ENCODE measurements around the gene TVP23A. TPM values are rescaled to one million over a fixed set of nuclear protein-coding genes. Genes with fewer than 3 reads are reported as not detected.

Gene TVP23A
- total and polyA plus RNA-seq, 2 donors (not counting 1 experiment from before 2014, with no cell fraction given): 0.37 to 3.2 TPM

DNA sequence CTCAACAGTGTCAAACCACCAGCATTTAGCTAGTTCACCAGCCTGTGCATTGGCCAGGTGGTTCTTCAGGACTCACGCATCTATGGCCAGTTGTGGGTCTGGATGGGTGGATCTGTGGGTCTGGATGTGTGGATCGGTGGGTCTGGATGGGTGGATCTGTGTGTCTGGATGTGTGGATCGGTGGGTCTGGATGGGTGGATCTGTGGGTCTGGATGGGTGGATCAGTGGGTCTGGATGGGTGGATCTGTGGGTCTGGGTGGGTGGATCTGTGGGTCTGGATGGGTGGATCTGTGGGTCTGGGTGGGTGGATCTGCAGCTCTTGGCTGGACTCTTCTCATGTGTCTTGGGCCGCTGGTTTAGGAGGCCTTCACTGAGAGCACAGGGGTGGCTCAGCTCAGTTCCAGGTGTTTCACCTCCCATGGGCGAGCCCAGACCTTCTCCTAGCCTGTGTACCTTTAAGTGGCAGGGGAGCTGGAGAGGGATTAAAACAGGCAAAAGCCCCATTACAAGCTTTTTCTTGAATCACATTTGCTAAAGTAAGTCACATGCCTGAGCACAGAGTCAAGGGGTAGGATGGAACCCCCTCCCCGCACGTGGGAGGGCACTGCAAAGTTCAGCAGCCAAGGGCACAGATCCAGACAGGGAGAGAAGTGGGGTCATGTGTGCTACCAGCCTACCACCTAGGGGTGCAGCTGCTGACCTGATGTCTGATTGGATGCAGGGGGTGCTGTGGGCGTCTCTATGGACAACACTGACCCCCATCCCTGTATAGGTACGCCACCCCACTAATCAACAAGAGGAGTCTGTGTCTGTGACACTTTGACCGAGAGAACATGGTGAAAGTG lies 78.4 kb downstream of the TVP23A start:
- CTCF ChIA-PET: interaction anchor here (0.7 to 7.2 kb wide), 11 partner anchors 25 to 231 kb away, joined by 3 to 203 read pairs (median 5); partner anchors contain the start of gene CIITA
- Mint-ChIP-seq H3K4me3 (no peak overlapping the region), H3K27me3 (no peaks in the 10 kb centered on the region), H3K27ac (peak overlapping the region; percentile 73), H3K9me3 (ENCODE audit: insufficient read depth) (no peaks in the 10 kb centered on the region), H3K4me1 (peaks cover 61% of the 10 kb centered on the region)
- intact Hi-C loops (cut with micrococcal nuclease): loop anchor here (5.0 kb wide), 7 partner anchors 353 to 1873 kb away; partner anchors contain the start of genes ATF7IP2, CARHSP1, RSL1D1 and SOCS1
- H3K79me2 ChIP-seq (ENCODE audit: control insufficient read depth, insufficient read depth, low read length): peaks cover 36% of the 10 kb centered on the region
- H3K27me3 ChIP-seq (replicated peaks in 1 of 4; ENCODE audit: control extremely low read depth in 1 of 4, control insufficient read depth in 3 of 4, insufficient read depth in 4 of 4, low read length in 3 of 4): no peaks in the 10 kb centered on the region
- peak; percentile 14 for DNase-seq
- no peak overlapping the region for H3K27ac ChIP-seq (ENCODE audit: low read length in 2 of 2)
- H3K4me2 ChIP-seq (replicated peaks; ENCODE audit: low read depth, low read length, poor library complexity, severe bottlenecking): peak overlapping the region; percentile 37
- H3K4me1 ChIP-seq (ENCODE audit: control insufficient read depth in 2 of 2, insufficient read depth in 2 of 2, low read length in 2 of 2): peaks cover 38 to 45% of the 10 kb centered on the region in 2 donors
- no peak overlapping the region for H3K9ac ChIP-seq (ENCODE audit: low read length)
- POLR2A ChIA-PET: interaction anchor here (0.6 to 2.1 kb wide), 2 partner anchors 138 to 430 kb away, joined by 3 to 12 read pairs; partner anchors contain the start of gene CIITA
- no peak overlapping the region for H3K4me3 ChIP-seq (ENCODE audit: control extremely low read depth in 1 of 5, extremely low read depth in 1 of 5, insufficient read depth in 1 of 5, low read depth in 2 of 5, low read length in 4 of 5)
- H4K20me1 ChIP-seq (ENCODE audit: control insufficient read depth, insufficient read depth, low read length, poor library complexity, severe bottlenecking): peaks cover 4% of the 10 kb centered on the region
- no peaks in the 10 kb centered on the region for H3K9me3 ChIP-seq (ENCODE audit: control extremely low read depth in 1 of 3, control insufficient read depth in 2 of 3, insufficient read depth in 1 of 3, low read length in 2 of 3)
- ATAC-seq (ENCODE audit: low read depth): no peak
- no peak for TF ChIP-seq EZH2 (IDR thresholded peaks at IDR 0.05; ENCODE audit: borderline replicate concordance, insufficient read depth, low read depth, low read length, poor library complexity, severe bottlenecking)
- TF ChIP-seq, protein P1, sequence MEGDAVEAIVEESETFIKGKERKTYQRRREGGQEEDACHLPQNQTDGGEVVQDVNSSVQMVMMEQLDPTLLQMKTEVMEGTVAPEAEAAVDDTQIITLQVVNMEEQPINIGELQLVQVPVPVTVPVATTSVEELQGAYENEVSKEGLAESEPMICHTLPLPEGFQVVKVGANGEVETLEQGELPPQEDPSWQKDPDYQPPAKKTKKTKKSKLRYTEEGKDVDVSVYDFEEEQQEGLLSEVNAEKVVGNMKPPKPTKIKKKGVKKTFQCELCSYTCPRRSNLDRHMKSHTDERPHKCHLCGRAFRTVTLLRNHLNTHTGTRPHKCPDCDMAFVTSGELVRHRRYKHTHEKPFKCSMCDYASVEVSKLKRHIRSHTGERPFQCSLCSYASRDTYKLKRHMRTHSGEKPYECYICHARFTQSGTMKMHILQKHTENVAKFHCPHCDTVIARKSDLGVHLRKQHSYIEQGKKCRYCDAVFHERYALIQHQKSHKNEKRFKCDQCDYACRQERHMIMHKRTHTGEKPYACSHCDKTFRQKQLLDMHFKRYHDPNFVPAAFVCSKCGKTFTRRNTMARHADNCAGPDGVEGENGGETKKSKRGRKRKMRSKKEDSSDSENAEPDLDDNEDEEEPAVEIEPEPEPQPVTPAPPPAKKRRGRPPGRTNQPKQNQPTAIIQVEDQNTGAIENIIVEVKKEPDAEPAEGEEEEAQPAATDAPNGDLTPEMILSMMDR (IDR thresholded peaks at IDR 0.05): no peak
- H2AFZ ChIP-seq (ENCODE audit: insufficient read depth, low read depth, low read length, poor library complexity, severe bottlenecking): no peak overlapping the region
- H3K36me3 ChIP-seq (replicated peaks in 1 of 2; ENCODE audit: control extremely low read depth in 1 of 2, control insufficient read depth in 1 of 2, extremely low read depth in 1 of 2, insufficient read depth in 2 of 2, low read length in 1 of 2): peaks cover 0 to 4% of the 10 kb centered on the region in 2 experiments
- 99% methylated on average over 9 of the region's 10 CpGs for WGBS (ENCODE audit: insufficient coverage)
